ENCODE measurements around the gene MRPL50.

GRCh38 chr9:101414839-101415238, 16.4 kb upstream of the MRPL50 start:
- TF ChIP-seq CTCF (IDR thresholded peaks at IDR 0.05) (no peak), MAX (IDR thresholded peaks at IDR 0.05) (no peak), RAD21 (conservative IDR thresholded peaks at IDR 0.05 in 1 of 2, IDR thresholded peaks at IDR 0.05 in 1 of 2) (no peak), JUNB (IDR thresholded peaks at IDR 0.05) (no peak), KDM5A (IDR thresholded peaks at IDR 0.05) (no peak), CBX8 (IDR thresholded peaks at IDR 0.05) (no peak), RARB (CRISPR knock-in tag; IDR thresholded peaks at IDR 0.05) (no peak), POLR2A (IDR thresholded peaks at IDR 0.05; ENCODE audit: low read length) (no peak), CHD2 (IDR thresholded peaks at IDR 0.05; ENCODE audit: low read length, partially characterized antibody) (no peak), ZFP36 (IDR thresholded peaks at IDR 0.05; ENCODE audit: borderline replicate concordance, partially characterized antibody) (no peak), JUN (IDR thresholded peaks at IDR 0.05) (no peak), MYC (IDR thresholded peaks at IDR 0.05; ENCODE audit: borderline replicate concordance, low read length) (no peak)

Measured in A549 (cell line).